K562 (cell line): Measurements from ENCODE around the gene SELENOI. TPM values are rescaled to one million over a fixed set of nuclear protein-coding genes. Genes with fewer than 3 reads are reported as not detected.

Source experiments
- CBX2 ChIP-seq: fragments of 200-600 bp; sonication (generic); IDR thresholded peaks from one replicate; pipeline ENCODE4 v1.6.1; 2012; ENCODE audit warnings: mild to moderate bottlenecking, low read length, inconsistent platforms; ENCODE audit not compliant: insufficient read depth, poor library complexity, severe bottlenecking
- CUX1 ChIP-seq: fragments of 200-800 bp; sonication (Bioruptor generic); IDR thresholded peaks from 2 replicates; pipeline ENCODE4 v1.6.1; 2016; ENCODE audit warnings: missing genetic modification characterization, missing compliant biosample characterization
- FOXM1 ChIP-seq, 2 experiments: fragments of 450-650 bp in 1 of 2; sonication (generic) in 1 of 2; formaldehyde crosslinking in 1 of 2; IDR thresholded peaks; 2 replicates each; pipeline versions ENCODE4 v1.6.1 to v1.9.0; 2017 to 2022; ENCODE audit warnings: low read depth in 2 of 2, mild to moderate bottlenecking in 2 of 2, missing genetic modification reagents in 1 of 2, moderate library complexity in 1 of 2
- HSF4 ChIP-seq: fragments of 250-450 bp; sonication (Bioruptor Pico); IDR thresholded peaks from 2 replicates; pipeline ENCODE4 v2.1.2; 2022; ENCODE audit warnings: mild to moderate bottlenecking, moderate library complexity, borderline replicate concordance
- L3MBTL2 ChIP-seq: fragments of 450-650 bp; IDR thresholded peaks from 2 replicates; pipeline ENCODE4 v1.6.1; 2016; ENCODE audit warnings: mild to moderate bottlenecking, moderate library complexity
- LARP7 ChIP-seq: fragments of 450-650 bp; IDR thresholded peaks from 2 replicates; pipeline ENCODE4 v1.6.1; 2016
- NKRF ChIP-seq: fragments of 450-650 bp; IDR thresholded peaks from 2 replicates; pipeline ENCODE4 v1.6.1; 2016; ENCODE audit warnings: borderline replicate concordance
- TAF1 ChIP-seq: IDR thresholded peaks from 2 replicates; pipeline ENCODE4 v1.6.1; 2011; ENCODE audit warnings: mild to moderate bottlenecking, low read length, moderate library complexity; ENCODE audit not compliant: insufficient read depth, control insufficient read depth, severe bottlenecking; ENCODE audit errors: extremely low read depth
- TAL1 ChIP-seq: fragments of 450-650 bp; IDR thresholded peaks from 2 replicates; pipeline ENCODE4 v1.6.1; 2016; ENCODE audit warnings: mild to moderate bottlenecking
- TCF7L2 ChIP-seq: fragments of 150-350 bp; IDR thresholded peaks from 2 replicates; pipeline ENCODE4 v1.6.1; 2016; ENCODE audit warnings: low read depth, mild to moderate bottlenecking, low read length, moderate library complexity
- TEAD4 ChIP-seq, 2 experiments: sonication (generic) in 1 of 2; formaldehyde crosslinking in 1 of 2; IDR thresholded peaks; 2 replicates each; pipeline versions ENCODE4 v1.6.1 to v1.8.0; 2012 to 2022; ENCODE audit warnings: borderline replicate concordance in 1 of 2, inconsistent platforms in 1 of 2, low read length in 1 of 2, mild to moderate bottlenecking in 1 of 2, missing genetic modification reagents in 1 of 2
- U2AF1 ChIP-seq: fragments of 200-400 bp; formaldehyde crosslinking; optimal IDR thresholded peaks from 2 replicates; pipeline ENCODE3; 2017; ENCODE audit warnings: mild to moderate bottlenecking, low read depth, low read length, moderate library complexity
- ZFP36 ChIP-seq: fragments of 150-350 bp; IDR thresholded peaks from 2 replicates; pipeline ENCODE4 v1.6.1; 2018; ENCODE audit warnings: low read length, low read depth; ENCODE audit not compliant: partially characterized antibody
- ZNF592 ChIP-seq: fragments of 450-650 bp; IDR thresholded peaks from 2 replicates; pipeline ENCODE4 v1.6.1; 2017; ENCODE audit warnings: antibody characterized with exemption, mild to moderate bottlenecking
- polyA plus RNA-seq, 8 experiments: library from polyadenylated mRNA; depleted of rRNA in 4 of 8; stranded (reverse) in 5 of 8; unstranded in 3 of 8; fragments of >200 nt; fragmentation: Nextera tagmentation in 2 of 8; fragmentation: Illumina TruSeq in 1 of 8; extraction: Ambion mirVana in 2 of 8; extraction: Trizol in 1 of 8; gene quantifications; 2 replicates each; pipeline versions ENCODE4 v1.2.1 to v1.2.3, GENCODE V29; 2011 to 2014; ENCODE audit warnings: inconsistent platforms in 1 of 8, missing spikeins in 1 of 8
- total RNA-seq, 7 experiments: library from RNA; depleted of rRNA in 6 of 7; stranded (reverse); fragments of >200 nt in 6 of 7; fragmentation: Illumina TruSeq in 2 of 7; extraction: Trizol in 2 of 7; gene quantifications; 2 replicates each; pipeline versions ENCODE4 v1.2.1 to v1.2.3, GENCODE V29; 2011 to 2021; ENCODE audit warnings: low replicate concordance in 1 of 7

SELENOI gene
- total and polyA plus RNA-seq, 9 of the 15 experiments (the other 6 are each of a cell fraction or from before 2014, with no cell fraction given), result 9.6 to 46.9 (median 24.4) TPM

- peak; percentile 74; the same call in 1 of the 2 replicates for TF ChIP-seq NKRF
- no peak for TF ChIP-seq CUX1 (CRISPR knock-in tag)
- TF ChIP-seq TCF7L2, result no peak
- TF ChIP-seq ZNF592, result no peak
- no peak for TF ChIP-seq HSF4 (CRISPR knock-in tag)
- no peak for TF ChIP-seq CBX2
- TF ChIP-seq U2AF1, result no peak
- peak; percentile 56 for TF ChIP-seq TEAD4 (IDR thresholded peaks at IDR 0.05; ENCODE audit: low read length)
- no peak for TF ChIP-seq TEAD4 (CRISPR knock-in tag; IDR thresholded peaks at IDR 0.05; ENCODE audit: borderline replicate concordance)
- no peak; the same call in none of the 2 replicates for TF ChIP-seq L3MBTL2
- TF ChIP-seq TAL1, result no peak
- no peak for TF ChIP-seq LARP7
- TF ChIP-seq TAF1, result peak; percentile 89
- TF ChIP-seq FOXM1 (IDR thresholded peaks at IDR 0.05; ENCODE audit: low read depth), result no peak
- TF ChIP-seq FOXM1 (CRISPR knock-in tag; IDR thresholded peaks at IDR 0.05; ENCODE audit: low read depth), result no peak
- no peak for TF ChIP-seq ZFP36
These were observed at the start of gene SELENOI (continued) for GRCh38 chr2:26345545-26346453.
